ENCODE results near the gene SERTAD3.
"Not testable (repeated sequence)": the region's sequence is repeated elsewhere in the genome, so short reads cannot be mapped to it uniquely, and the experiment has no call there.

Gene SERTAD3

DNA sequence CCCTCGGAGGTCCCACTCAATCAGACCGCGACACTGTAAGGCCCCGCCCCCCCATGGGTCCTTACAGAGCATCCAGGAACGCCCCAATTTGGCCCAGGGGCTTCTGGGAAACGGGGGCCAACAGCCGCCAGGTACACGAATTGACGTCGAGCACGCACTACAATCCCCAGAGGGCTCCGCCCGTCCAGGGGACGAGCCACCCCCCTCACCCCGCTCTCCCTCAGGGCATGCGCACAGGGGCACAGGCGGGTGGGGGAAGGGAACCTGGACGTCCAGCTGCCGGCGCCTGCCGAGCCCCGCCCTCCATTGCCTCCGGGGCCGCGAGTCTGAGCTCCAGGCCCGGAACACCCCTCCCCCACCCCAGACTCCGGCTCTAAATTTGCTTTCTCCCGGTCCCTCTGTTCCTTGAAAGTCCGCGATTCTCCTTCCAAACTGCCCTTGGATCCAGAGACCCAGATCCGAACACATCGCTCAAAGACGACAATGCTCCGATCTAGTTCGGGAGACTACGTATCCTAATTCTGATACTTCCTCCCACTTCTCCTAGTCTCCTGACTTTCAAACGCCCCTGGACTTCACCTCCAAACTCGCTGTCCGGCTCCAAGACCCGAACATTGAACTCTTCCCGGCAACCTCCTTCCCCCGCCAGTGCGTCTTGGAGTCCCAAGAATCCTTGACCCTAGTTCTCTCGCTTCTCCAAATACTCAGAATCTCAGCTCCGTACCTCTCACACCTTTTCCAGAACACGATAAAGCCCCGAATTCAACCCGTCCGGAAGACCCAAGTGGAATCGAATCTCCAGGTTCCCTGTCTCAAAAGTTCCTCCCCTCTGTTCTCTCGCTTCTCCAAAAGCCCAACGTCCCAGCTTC, 770 bp downstream of the SERTAD3 start:
- Histone ChIP-seq H3K4me1 (ENCODE audit: control insufficient read depth, insufficient read depth, low read length) (peaks cover 20% of the 10 kb centered on the region), H3K4me3 (ENCODE audit: low read depth, low read length) (peak overlapping the region; percentile 97), H3K36me3 (ENCODE audit: control insufficient read depth, insufficient read depth, low read length) (peaks cover 27% of the 10 kb centered on the region), H3K27me3 (ENCODE audit: control insufficient read depth, insufficient read depth, low read length) (no peaks in the 10 kb centered on the region), H3K27ac (ENCODE audit: low read depth, low read length) (peak overlapping the region; percentile 72; the same call in 1 of the 2 replicates), H3K9ac (ENCODE audit: low read length) (peak overlapping the region; percentile 94), H3K9me3 (ENCODE audit: control insufficient read depth, insufficient read depth, low read depth, low read length) (no peaks in the 10 kb centered on the region)

DNA sequence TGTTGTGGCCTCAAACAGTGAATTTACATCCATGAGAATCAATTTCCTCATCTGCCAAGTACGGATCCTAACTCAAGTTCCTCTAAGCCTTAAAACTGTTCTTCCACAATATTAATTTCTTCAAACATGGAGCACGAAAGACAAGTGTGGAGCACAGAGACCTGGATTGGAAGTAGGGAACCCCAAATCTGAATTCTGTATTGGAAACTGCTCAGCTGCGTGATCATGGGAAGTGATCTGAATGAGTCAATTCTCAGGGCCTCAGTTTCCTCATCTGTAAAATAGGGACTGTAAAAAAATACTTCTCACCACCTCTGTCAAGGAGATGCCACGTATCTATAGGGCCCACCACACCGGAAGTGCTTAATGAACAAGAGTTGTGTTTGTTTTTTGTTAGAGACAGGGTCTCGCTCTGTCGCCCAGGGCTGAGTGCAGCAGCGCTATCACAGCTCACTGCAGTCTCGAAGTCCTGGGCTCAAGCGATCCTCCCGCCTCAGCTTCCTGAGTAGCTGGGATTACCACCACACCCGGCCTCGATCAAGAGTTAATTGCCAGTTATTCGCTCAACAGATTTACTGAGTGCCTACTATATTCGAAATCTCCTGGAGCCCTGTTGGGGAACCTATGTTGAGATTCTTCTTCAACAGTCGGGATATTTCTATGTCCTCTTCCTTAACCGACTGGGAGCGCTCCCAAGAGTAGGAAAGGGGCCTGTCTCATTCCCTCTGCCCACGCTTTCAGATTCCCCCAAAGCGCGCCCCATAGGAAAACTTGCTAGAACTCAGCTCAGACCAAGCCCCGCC, 1.6 kb downstream of the SERTAD3 start:
- Histone ChIP-seq H3K9me3 (ENCODE audit: control insufficient read depth, insufficient read depth, low read depth, low read length) (no peaks in the 10 kb centered on the region), H3K9ac (ENCODE audit: low read length) (peak overlapping the region; percentile 63), H3K27ac (ENCODE audit: low read depth, low read length) (peak overlapping the region; percentile 52; the same call in 1 of the 2 replicates), H3K27me3 (ENCODE audit: control insufficient read depth, insufficient read depth, low read length) (no peaks in the 10 kb centered on the region), H3K36me3 (ENCODE audit: control insufficient read depth, insufficient read depth, low read length) (peaks cover 22% of the 10 kb centered on the region), H3K4me1 (ENCODE audit: control insufficient read depth, insufficient read depth, low read length) (peaks cover 20% of the 10 kb centered on the region), H3K4me3 (ENCODE audit: low read depth, low read length) (peak overlapping the region; percentile 97)

GRCh38 chr19:40441719-40442253, 2.3 kb downstream of the SERTAD3 start:
- Histone ChIP-seq H3K36me3 (ENCODE audit: control insufficient read depth, insufficient read depth, low read length) (peaks cover 22% of the 10 kb centered on the region), H3K4me3 (ENCODE audit: low read depth, low read length) (peak overlapping the region; percentile 97; the same call in 1 of the 2 replicates), H3K4me1 (ENCODE audit: control insufficient read depth, insufficient read depth, low read length) (peaks cover 20% of the 10 kb centered on the region), H3K9ac (ENCODE audit: low read length) (peak overlapping the region; percentile 63), H3K27me3 (ENCODE audit: control insufficient read depth, insufficient read depth, low read length) (no peaks in the 10 kb centered on the region), H3K9me3 (ENCODE audit: control insufficient read depth, insufficient read depth, low read depth, low read length) (no peaks in the 10 kb centered on the region), H3K27ac (ENCODE audit: low read depth, low read length) (no peak overlapping the region)

DNA sequence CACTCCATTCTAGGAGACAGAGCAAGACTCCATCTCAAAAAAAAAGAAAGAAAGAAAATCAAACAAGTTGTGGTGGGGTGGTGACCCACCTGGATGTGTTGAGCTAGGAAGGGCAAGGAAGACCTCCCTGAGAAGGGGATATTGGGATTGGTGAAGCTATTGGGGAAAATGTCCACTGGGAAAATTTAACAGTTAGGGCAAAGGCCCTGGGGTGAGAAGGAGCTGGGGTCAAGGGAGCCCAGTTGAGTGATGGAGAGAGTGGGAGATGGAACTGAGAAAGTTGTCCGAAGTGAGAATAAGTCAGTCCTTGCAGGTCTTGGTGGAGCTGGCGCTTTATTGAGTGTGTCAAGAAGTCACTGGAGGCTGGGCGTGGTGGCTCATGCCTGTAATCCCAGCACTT, 5.9 kb downstream of the SERTAD3 start:
- H3K4me1 ChIP-seq (ENCODE audit: control insufficient read depth, insufficient read depth, low read length), result peaks cover 14% of the 10 kb centered on the region
- H3K9ac ChIP-seq (ENCODE audit: low read length), result no peak overlapping the region
- no peak overlapping the region for H3K4me3 ChIP-seq (ENCODE audit: low read depth, low read length)
- no peak overlapping the region for H3K27ac ChIP-seq (ENCODE audit: low read depth, low read length)
- no peaks in the 10 kb centered on the region for H3K27me3 ChIP-seq (ENCODE audit: control insufficient read depth, insufficient read depth, low read length)
- no peaks in the 10 kb centered on the region for H3K9me3 ChIP-seq (ENCODE audit: control insufficient read depth, insufficient read depth, low read depth, low read length)
- peaks cover 22% of the 10 kb centered on the region for H3K36me3 ChIP-seq (ENCODE audit: control insufficient read depth, insufficient read depth, low read length)

GRCh38 chr19:40433391-40434216, 10.5 kb downstream of the SERTAD3 start:
- no peaks in the 10 kb centered on the region for H3K36me3 ChIP-seq (ENCODE audit: control insufficient read depth, insufficient read depth, low read length)
- peak overlapping the region; percentile 56 for H3K4me3 ChIP-seq (ENCODE audit: low read depth, low read length)
- H3K27ac ChIP-seq (ENCODE audit: low read depth, low read length), result peak overlapping the region; percentile 83
- no peaks in the 10 kb centered on the region for H3K27me3 ChIP-seq (ENCODE audit: control insufficient read depth, insufficient read depth, low read length)
- peaks cover 15% of the 10 kb centered on the region for H3K4me1 ChIP-seq (ENCODE audit: control insufficient read depth, insufficient read depth, low read length)
- peak overlapping the region; percentile 83 for H3K9ac ChIP-seq (ENCODE audit: low read length)
- H3K9me3 ChIP-seq (ENCODE audit: control insufficient read depth, insufficient read depth, low read depth, low read length), result no peaks in the 10 kb centered on the region

DNA sequence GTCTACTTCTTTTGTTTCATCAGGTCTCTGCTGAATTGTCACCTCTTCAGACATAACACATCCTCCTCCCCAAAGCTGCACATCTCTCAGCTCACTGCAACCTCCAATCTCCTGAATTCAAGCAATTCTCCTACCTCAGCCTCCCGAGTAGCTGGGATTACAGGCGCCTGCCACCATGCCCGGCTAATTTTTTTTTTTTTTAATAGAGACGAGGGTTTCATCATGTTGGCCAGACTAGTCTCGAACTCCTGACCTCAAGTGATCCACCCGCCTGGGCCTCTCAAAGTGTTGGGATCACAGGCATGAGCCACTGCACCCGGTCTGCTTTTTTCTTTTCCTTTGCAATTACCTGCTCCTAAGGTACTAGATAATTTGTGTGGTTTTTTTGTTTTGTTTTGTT, 11.4 kb downstream of the SERTAD3 start:
- H3K4me3 ChIP-seq (ENCODE audit: low read depth, low read length); H3K27me3 ChIP-seq (ENCODE audit: control insufficient read depth, insufficient read depth, low read length); H3K9me3 ChIP-seq (ENCODE audit: control insufficient read depth, insufficient read depth, low read depth, low read length); H3K36me3 ChIP-seq (ENCODE audit: control insufficient read depth, insufficient read depth, low read length): not testable (repeated sequence)
- peak overlapping the region; percentile 83 for H3K27ac ChIP-seq (ENCODE audit: low read depth, low read length)
- peak overlapping the region; percentile 83 for H3K9ac ChIP-seq (ENCODE audit: low read length)
- H3K4me1 ChIP-seq (ENCODE audit: control insufficient read depth, insufficient read depth, low read length), result peaks cover 15% of the 10 kb centered on the region

DNA sequence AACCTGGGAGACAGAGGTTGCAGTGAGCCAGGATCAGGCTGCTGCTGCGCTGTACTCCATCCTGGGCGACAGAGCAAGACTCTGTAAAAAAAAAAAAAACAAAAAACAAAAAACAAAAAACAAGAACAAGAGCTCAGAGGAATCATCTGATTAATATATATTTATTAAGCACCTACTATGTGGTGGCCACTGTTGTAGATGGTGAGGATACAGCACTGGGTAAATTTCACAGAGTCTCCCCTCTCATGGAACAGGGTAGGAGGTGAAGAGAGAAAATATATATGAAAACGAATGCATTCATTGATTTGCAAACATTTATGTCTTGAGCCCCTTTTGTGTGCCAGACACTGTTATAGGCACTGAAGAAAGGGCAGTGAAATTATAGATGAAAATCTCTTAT, 12.4 kb downstream of the SERTAD3 start:
- H3K36me3 ChIP-seq (ENCODE audit: control insufficient read depth, insufficient read depth, low read length), result no peaks in the 10 kb centered on the region
- H3K27ac ChIP-seq (ENCODE audit: low read depth, low read length), result no peak overlapping the region
- no peak overlapping the region for H3K9ac ChIP-seq (ENCODE audit: low read length)
- no peak overlapping the region for H3K4me3 ChIP-seq (ENCODE audit: low read depth, low read length)
- H3K27me3 ChIP-seq (ENCODE audit: control insufficient read depth, insufficient read depth, low read length), result no peaks in the 10 kb centered on the region
- no peaks in the 10 kb centered on the region for H3K9me3 ChIP-seq (ENCODE audit: control insufficient read depth, insufficient read depth, low read depth, low read length)
- peaks cover 15% of the 10 kb centered on the region for H3K4me1 ChIP-seq (ENCODE audit: control insufficient read depth, insufficient read depth, low read length)

DNA sequence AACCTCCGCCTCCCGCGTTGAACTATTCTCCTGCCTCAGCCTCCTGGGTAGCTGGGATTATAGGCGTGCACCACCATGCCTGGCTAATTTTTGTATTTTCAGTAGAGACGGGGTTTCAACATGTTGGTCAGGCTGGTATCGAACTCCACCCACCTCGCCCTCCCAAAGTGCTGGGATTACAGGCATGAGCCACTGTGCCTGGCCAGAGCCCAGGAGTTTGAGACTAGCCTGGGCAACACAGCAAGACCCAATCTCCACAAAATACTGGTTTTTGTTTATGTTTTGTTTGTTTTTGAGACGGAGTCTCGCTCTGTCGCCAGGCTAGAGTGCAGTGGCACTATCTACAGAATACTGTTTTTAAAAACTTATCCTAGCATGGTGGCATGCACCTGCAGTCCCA, 13.9 kb downstream of the SERTAD3 start:
- H3K27ac ChIP-seq (ENCODE audit: low read depth, low read length); H3K9me3 ChIP-seq (ENCODE audit: control insufficient read depth, insufficient read depth, low read depth, low read length); H3K9ac ChIP-seq (ENCODE audit: low read length); H3K36me3 ChIP-seq (ENCODE audit: control insufficient read depth, insufficient read depth, low read length); H3K4me3 ChIP-seq (ENCODE audit: low read depth, low read length); H3K27me3 ChIP-seq (ENCODE audit: control insufficient read depth, insufficient read depth, low read length): not testable (repeated sequence)
- H3K4me1 ChIP-seq (ENCODE audit: control insufficient read depth, insufficient read depth, low read length), result peaks cover 15% of the 10 kb centered on the region

DNA sequence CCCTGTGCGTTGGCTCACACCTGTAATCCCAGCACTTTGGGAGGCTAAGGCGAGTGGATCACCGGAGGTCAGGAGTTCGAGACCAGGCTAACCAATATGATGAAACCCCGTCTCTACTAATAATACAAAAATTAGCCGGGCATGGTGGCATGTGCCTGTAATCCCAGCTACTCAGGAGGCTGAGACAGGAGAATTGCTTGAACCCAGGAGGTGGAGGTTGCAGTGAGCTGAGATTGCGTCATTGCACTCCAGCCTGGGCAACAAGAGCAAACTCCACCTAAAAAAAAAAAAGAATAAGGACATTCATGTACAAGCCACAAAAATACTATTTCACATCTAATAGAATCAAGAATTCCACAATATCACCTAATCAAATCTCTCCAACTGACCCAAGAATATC, 15.9 kb downstream of the SERTAD3 start:
- H3K9me3 ChIP-seq (ENCODE audit: control insufficient read depth, insufficient read depth, low read depth, low read length); H3K9ac ChIP-seq (ENCODE audit: low read length); H3K27ac ChIP-seq (ENCODE audit: low read depth, low read length); H3K27me3 ChIP-seq (ENCODE audit: control insufficient read depth, insufficient read depth, low read length); H3K36me3 ChIP-seq (ENCODE audit: control insufficient read depth, insufficient read depth, low read length); H3K4me3 ChIP-seq (ENCODE audit: low read depth, low read length): not testable (repeated sequence)
- H3K4me1 ChIP-seq (ENCODE audit: control insufficient read depth, insufficient read depth, low read length), result peaks cover 13% of the 10 kb centered on the region

DNA sequence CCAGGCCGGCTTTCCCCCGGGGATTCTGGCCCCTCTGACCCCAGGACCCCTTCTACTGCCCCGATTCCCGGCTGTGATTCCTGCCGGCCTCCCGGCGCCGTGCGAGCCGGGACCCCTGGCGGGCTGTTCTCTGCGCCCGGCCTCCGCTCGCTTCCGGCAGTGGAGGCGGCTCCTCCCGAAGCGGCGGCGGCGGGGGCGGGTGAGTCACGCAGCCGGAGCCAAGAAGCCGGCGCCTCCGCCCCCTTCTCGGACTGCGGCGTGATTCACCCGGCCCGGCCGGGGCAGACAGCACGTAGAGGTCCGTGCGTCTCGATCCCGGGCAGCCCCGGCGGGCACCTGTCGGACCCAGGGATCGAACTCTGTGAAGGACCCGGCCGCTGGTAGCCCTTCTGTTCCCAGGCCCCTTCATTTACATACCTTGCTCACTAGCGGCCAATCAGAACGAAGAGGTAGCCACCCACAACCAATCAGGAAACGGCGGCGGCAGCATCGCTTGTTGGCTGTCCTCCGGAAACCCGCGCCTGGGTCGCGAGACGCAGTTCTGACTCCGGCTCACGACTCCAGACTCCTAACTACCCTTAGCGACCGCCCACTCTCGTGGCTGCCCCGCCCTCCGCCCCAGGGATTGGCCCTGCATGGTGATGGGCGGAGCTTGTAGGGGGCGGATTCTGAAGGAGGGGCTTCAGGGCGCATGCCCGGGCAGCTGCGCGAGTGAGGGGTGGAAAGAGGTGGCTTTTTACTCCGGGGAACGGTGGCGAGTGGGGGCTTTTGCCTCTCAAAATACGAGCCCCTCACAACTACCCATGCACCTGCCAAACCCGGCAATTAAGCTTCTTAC, 18.5 kb downstream of the SERTAD3 start, which contains the start of gene SERTAD1:
TSS of gene SERTAD1 (minus strand) at position 543 of the 838 bp plus-strand sequence. CDS start 2,446 bp downstream, outside the sequence.
- Histone ChIP-seq H3K4me1 (ENCODE audit: control insufficient read depth, insufficient read depth, low read length) (peaks cover 5% of the 10 kb centered on the region; the same call in 1 of the 2 replicates), H3K27me3 (ENCODE audit: control insufficient read depth, insufficient read depth, low read length) (no peaks in the 10 kb centered on the region), H3K27ac (ENCODE audit: low read depth, low read length) (peak within 1 kb of the TSS; percentile 84; the same call in 1 of the 2 replicates), H3K9me3 (ENCODE audit: control insufficient read depth, insufficient read depth, low read depth, low read length) (no peaks in the 10 kb centered on the region), H3K4me3 (ENCODE audit: low read depth, low read length) (peak within 1 kb of the TSS; percentile 70), H3K36me3 (ENCODE audit: control insufficient read depth, insufficient read depth, low read length) (peaks cover 12% of the 10 kb centered on the region), H3K9ac (ENCODE audit: low read length) (peak within 1 kb of the TSS; percentile 91)
